ENCODE data around the gene AVPI1.
A peak's percentile ranks its signal among the peaks of the same experiment; 100 is the strongest.
"Not testable (repeated sequence)": the region's sequence is repeated elsewhere in the genome, so short reads cannot be mapped to it uniquely, and the experiment has no call there.

The AVPI1 gene

DNA sequence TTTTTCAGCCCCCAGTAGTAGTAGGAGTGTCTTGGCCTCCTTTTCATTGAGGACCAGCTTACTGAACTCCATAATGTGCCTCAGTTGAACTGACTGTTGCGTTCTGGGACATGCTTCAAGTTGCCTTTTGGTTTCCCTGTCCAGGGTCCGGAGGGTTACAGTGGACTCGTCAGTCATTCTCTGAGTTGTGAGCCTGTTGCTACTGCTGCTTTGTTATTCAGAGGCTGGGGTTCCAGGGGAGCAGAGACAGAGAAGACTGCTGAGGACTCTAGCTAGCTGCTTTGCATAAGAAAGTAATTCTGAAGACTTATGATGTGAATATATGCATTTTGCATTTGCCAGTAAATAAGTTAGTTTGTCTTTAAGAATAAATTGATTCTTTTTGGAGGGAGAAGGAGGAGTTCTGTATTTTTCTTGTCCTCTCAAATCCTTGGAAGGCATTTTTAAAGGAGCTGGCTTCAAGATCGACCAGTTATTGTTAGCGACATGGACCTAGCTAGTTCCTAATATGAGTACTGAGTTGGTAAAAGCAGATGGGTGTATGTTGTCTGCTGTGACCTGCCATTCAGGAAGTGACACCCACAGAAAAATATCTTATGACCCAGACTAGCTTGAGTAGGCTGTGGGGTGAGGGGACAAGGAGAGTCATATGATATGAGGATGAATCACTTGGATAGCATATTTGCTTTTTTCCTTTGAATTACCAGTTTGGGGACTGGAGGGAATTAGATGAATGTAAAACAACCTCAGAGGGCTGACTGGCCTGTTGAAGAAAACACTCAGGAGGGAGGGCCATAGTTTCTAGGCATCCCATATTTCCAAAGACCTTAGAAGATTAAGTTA, 38.3 kb downstream of the AVPI1 start:
- no peak for DNase-seq (ENCODE audit: low read depth)
- H3K4me3 ChIP-seq (ENCODE audit: low read depth, low read length), result no peak overlapping the region; the same call in 1 of the 2 replicates
- TF ChIP-seq, protein P1, sequence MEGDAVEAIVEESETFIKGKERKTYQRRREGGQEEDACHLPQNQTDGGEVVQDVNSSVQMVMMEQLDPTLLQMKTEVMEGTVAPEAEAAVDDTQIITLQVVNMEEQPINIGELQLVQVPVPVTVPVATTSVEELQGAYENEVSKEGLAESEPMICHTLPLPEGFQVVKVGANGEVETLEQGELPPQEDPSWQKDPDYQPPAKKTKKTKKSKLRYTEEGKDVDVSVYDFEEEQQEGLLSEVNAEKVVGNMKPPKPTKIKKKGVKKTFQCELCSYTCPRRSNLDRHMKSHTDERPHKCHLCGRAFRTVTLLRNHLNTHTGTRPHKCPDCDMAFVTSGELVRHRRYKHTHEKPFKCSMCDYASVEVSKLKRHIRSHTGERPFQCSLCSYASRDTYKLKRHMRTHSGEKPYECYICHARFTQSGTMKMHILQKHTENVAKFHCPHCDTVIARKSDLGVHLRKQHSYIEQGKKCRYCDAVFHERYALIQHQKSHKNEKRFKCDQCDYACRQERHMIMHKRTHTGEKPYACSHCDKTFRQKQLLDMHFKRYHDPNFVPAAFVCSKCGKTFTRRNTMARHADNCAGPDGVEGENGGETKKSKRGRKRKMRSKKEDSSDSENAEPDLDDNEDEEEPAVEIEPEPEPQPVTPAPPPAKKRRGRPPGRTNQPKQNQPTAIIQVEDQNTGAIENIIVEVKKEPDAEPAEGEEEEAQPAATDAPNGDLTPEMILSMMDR (IDR thresholded peaks at IDR 0.05; ENCODE audit: low read depth, low read length, missing control alignments), result no peak

DNA sequence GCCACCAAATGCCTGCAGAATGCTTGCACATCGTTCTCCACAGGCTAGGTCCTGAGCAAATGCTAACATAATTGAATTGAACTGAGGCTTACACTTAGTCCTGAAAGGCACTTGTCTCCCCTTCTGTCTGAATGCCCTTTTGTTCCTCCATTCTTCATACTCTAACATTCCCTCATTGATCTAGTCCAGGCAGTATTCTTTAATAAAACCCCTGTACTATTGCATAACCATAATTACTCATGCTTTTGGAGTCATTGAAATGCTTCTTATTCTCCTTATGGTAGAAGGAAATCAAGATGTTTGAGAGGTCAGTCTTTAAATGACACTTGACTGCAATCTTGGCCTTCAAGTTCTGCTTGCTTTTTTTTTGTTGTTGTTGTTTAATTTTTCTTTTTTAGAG, 39.5 kb downstream of the AVPI1 start:
- TF ChIP-seq, protein P1 (IDR thresholded peaks at IDR 0.05; ENCODE audit: low read depth, low read length, missing control alignments), result no peak
- no peak for DNase-seq (ENCODE audit: low read depth)

DNA sequence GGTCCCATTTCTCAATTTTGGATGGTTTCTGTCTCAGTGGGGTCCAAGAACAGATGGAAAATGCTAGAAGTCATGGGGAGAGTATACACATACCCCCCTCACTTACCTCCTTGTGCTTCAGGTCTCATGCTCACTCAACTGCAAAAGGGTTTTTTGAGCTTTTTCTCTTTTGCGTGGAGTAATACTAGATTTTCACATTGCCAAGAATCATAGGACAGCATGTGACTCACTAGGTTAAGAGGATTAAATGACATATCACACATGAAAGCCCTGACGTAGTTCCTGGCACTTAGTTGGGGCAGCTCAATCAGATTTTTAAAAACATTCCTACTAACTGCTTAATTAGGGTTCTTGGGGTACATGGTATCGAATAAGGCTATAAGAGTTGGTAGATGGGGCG, 42.1 kb downstream of the AVPI1 start:
- no peak for DNase-seq (ENCODE audit: low read depth)
- no peak overlapping the region for H3K4me3 ChIP-seq (ENCODE audit: low read depth, low read length)
- TF ChIP-seq, protein P1 (IDR thresholded peaks at IDR 0.05; ENCODE audit: low read depth, low read length, missing control alignments), result no peak

More for the DNA sequence above, 39.5 kb downstream of the AVPI1 start:
- no peak overlapping the region for H3K4me3 ChIP-seq (ENCODE audit: low read depth, low read length)

DNA sequence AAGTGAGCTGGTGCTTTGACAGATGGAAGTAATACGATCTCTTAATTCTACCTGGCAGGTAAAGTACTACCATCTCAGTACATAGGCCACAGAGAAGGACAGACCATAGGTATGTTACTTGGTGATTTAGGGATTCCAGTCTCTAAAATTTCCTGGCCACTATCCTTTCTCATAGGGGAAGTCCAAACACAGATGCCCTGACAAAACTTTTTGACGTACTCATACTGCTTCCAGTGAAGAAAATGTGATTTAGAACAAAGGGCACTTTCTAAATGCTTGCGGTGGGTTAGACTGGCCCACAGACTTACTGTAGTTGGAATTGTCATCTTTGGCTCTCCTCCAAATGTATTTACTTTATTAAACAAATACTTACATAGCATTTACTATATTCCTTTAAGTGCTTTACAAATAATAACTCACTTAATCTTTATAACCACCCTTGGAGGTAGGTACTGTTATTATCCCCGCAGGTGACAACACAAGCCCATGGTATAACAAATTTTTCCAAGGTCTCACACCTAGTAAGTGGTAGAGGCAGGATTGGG, 43.5 kb downstream of the AVPI1 start:
- no peak for DNase-seq (ENCODE audit: low read depth)
- TF ChIP-seq, protein P1 (IDR thresholded peaks at IDR 0.05; ENCODE audit: low read depth, low read length, missing control alignments), result no peak
- no peak overlapping the region for H3K4me3 ChIP-seq (ENCODE audit: low read depth, low read length)

DNA sequence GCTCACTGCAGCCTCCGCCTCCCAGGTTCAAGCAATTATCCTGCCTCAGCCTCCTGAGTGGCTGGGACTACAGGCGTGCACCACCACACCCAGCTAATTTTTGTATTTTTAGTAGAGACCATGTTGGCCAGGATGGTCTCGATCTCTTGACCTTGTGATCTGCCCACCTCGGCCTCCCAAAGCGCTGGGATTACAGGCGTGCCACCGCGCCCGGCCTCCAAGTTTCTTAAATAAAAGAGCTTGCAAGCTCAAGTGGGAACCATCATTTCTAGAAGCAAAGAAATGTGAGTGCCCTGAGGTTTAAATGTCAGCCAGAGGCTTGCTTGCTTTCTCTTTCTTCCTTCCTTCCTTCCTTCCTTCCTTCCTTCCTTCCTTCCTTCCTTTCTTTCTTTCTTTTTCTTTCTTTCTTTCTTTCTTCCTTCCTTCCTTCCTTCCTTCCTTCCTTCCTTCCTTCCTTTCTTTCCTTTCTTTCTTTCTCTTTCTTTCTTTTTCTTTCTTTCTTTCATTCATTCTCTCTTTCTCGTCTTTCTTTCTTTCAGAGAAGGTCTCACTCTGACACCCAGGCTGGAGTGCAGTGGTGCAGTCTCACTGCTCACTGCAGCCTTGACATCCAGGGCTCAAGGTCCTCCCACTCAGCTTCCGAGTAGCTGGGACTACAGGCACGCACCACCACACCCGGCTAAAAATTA, 44.4 kb downstream of the AVPI1 start:
- not testable (repeated sequence) for DNase-seq (ENCODE audit: low read depth); H3K4me3 ChIP-seq (ENCODE audit: low read depth, low read length)

DNA sequence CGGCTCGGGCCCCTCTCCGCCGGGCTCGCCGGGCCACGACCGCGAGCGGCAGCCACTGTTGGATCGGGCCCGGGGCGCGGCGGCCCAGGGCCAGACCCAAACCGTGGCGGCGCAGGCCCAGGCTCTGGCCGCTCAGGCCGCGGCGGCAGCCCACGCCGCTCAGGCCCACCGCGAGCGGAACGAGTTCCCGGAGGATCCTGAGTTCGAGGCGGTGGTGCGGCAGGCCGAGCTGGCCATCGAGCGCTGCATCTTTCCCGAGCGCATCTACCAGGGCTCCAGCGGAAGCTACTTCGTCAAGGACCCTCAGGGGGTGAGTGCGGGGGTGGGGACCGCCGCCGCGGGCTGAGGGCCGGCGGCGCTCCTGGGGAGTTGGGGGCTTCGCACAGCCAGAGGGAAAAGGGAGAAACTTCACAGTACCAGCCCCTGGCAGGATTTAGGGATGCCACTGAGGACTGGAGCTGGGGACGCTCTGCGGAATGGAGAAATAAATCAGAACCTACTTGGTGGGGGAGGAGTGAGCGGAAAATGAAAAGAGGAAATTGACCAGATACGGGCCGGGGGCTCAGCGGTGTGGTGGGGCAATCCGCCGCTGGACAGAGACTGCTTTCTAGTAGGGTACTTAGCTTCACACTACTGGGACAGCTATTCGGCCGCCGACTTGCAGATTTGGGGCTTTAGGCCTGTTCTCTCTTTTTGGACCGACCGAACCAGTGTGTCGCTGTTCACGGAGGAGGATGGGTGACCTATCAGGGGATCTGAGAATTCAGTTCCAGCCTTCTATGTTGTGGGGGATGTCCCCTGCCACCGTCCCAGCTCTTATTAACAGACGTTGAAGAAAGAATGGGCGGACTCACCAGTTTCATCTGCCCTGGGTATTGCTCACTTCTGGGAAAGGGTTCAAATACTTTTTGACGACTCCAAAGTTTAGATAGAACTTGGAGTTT, 45.9 kb downstream of the AVPI1 start:
- no peak for DNase-seq (ENCODE audit: low read depth)
- TF ChIP-seq, protein P1 (IDR thresholded peaks at IDR 0.05; ENCODE audit: low read depth, low read length, missing control alignments), result no peak
- peak overlapping the region; percentile 79 for H3K4me3 ChIP-seq (ENCODE audit: low read depth, low read length)

Data from GM12864 (cell line).